Esophagus muscularis mucosa (tissue), 4 donors: ENCODE results near the gene CGB7. TPM values are rescaled to one million over a fixed set of nuclear protein-coding genes. Genes with fewer than 3 reads are reported as not detected.
A peak's percentile ranks its signal among the peaks of the same experiment; 100 is the strongest.
"Not testable (repeated sequence)": the region's sequence is repeated elsewhere in the genome, so short reads cannot be mapped to it uniquely, and the experiment has no call there.

Source experiments
- DNase-seq: peaks from one replicate; pipeline ENCODE4 v3.0.0-alpha.2; 2017; ENCODE audit errors: extremely low spot score
- H3K27ac ChIP-seq, 4 donors: fragments of 200-600 bp; sonication (generic); replicated peaks in 1 of 4; 1 replicate in 3 of 4; 2 replicates in 1 of 4; pipeline ENCODE4 v1.5.1; 2016 to 2019; ENCODE audit warnings: mild to moderate bottlenecking in 1 of 4
- H3K27me3 ChIP-seq, 4 donors: fragments of 200-600 bp; sonication (generic); one replicate each; pipeline versions ENCODE4 v1.5.1 to v1.6.0; 2016 to 2019
- H3K36me3 ChIP-seq, 4 donors: fragments of 200-600 bp; sonication (generic); one replicate each; pipeline ENCODE4 v1.5.1; 2016 to 2019
- H3K4me1 ChIP-seq, 4 donors: fragments of 200-600 bp; sonication (generic); one replicate each; pipeline ENCODE4 v1.5.1; 2016 to 2019
- H3K4me3 ChIP-seq, 4 donors: fragments of 200-600 bp; sonication (generic); 1 replicate in 2 of 4; 2 replicates in 2 of 4; pipeline ENCODE4 v1.5.1; 2016 to 2019; ENCODE audit warnings: mild to moderate bottlenecking in 4 of 4, moderate library complexity in 1 of 4
- H3K9me3 ChIP-seq, 4 donors: fragments of 200-600 bp; sonication (generic); 1 replicate in 3 of 4; 2 replicates in 1 of 4; pipeline ENCODE4 v1.5.1; 2016 to 2019
- EP300 ChIP-seq: sonication (generic); formaldehyde crosslinking; IDR thresholded peaks from one replicate; pipeline ENCODE4 v1.6.1; 2017; ENCODE audit warnings: antibody characterized with exemption
- POLR2A ChIP-seq: fragments of 450-650 bp; IDR thresholded peaks from one replicate; pipeline ENCODE4 v1.6.1; 2017; ENCODE audit warnings: antibody characterized with exemption, moderate library complexity, mild to moderate bottlenecking, low read depth
- POLR2AphosphoS5 ChIP-seq, 2 donors: sonication (generic); formaldehyde crosslinking; IDR thresholded peaks; one replicate each; pipeline ENCODE4 v1.6.1; 2017; ENCODE audit warnings: antibody characterized with exemption in 2 of 2
- WGBS: methylation state at CpG from one replicate; pipeline ENCODE4 v1.1.5; 2018; 5-methylcytosine and 5-hydroxymethylcytosine counted together
- intact Hi-C: fragments of 100-400 bp; cut with DNase I; formaldehyde crosslinking; loops from one replicate; pipeline ENCODE4 v1.15.1; 2023
- total RNA-seq, 4 donors: library from RNA; depleted of rRNA; stranded (reverse); fragments of >200 nt; gene quantifications; one replicate each; pipeline versions ENCODE4 v1.1.0 to v1.2.1, GENCODE V29; 2016
- TF ChIP-seq, protein P1 (sequence below), 3 experiments: fragments of 200-600 bp in 2 of 3; fragments of 450-650 bp in 1 of 3; sonication (generic) in 2 of 3; IDR thresholded peaks; one replicate each; pipeline ENCODE4 v1.5.1; 2017 to 2019; ENCODE audit warnings: antibody characterized with exemption in 3 of 3, mild to moderate bottlenecking in 2 of 3, moderate library complexity in 1 of 3

The CGB7 gene
- total RNA-seq, 4 donors from 2014 or later = not detected

DNA sequence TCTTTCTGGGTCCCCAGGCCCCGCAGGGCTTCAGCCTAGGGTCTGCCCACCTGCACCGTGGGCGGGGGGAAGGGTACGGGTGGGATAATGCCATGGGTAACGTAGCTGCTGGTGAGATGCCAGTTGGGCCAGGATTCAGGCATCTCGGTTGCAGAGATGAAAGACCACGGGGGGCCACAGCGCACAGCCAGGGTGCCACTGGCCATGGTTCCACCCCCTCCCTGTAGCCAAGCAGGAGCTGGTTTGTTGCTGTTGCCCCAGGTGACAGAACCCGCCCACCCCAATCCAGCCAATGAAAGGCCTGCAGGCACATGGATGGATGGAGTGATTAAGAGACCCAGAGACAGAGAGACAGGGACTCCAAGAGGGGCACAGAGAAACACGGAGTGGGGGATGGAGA is 1.0 kb upstream of the CGB7 start:
- Histone ChIP-seq H3K27ac (no peak overlapping the region), H3K9me3 (no peaks in the 10 kb centered on the region), H3K4me3 (no peak overlapping the region), H3K27me3 (peaks cover 0 to 59% (median 9%) of the 10 kb centered on the region in 4 donors), H3K36me3 (no peaks in the 10 kb centered on the region), H3K4me1 (peaks cover 16 to 27% (median 25%) of the 10 kb centered on the region in 4 donors)
- DNase-seq = no peak
- TF ChIP-seq POLR2AphosphoS5 (IDR thresholded peaks at IDR 0.05) (no peak), POLR2A (no peak), EP300 (no peak)
- TF ChIP-seq, protein P1, sequence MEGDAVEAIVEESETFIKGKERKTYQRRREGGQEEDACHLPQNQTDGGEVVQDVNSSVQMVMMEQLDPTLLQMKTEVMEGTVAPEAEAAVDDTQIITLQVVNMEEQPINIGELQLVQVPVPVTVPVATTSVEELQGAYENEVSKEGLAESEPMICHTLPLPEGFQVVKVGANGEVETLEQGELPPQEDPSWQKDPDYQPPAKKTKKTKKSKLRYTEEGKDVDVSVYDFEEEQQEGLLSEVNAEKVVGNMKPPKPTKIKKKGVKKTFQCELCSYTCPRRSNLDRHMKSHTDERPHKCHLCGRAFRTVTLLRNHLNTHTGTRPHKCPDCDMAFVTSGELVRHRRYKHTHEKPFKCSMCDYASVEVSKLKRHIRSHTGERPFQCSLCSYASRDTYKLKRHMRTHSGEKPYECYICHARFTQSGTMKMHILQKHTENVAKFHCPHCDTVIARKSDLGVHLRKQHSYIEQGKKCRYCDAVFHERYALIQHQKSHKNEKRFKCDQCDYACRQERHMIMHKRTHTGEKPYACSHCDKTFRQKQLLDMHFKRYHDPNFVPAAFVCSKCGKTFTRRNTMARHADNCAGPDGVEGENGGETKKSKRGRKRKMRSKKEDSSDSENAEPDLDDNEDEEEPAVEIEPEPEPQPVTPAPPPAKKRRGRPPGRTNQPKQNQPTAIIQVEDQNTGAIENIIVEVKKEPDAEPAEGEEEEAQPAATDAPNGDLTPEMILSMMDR (IDR thresholded peaks at IDR 0.05) = no peak
- 58% methylated on average over 7 of the region's 10 CpGs for WGBS
- intact Hi-C loops = no loop called here

DNA sequence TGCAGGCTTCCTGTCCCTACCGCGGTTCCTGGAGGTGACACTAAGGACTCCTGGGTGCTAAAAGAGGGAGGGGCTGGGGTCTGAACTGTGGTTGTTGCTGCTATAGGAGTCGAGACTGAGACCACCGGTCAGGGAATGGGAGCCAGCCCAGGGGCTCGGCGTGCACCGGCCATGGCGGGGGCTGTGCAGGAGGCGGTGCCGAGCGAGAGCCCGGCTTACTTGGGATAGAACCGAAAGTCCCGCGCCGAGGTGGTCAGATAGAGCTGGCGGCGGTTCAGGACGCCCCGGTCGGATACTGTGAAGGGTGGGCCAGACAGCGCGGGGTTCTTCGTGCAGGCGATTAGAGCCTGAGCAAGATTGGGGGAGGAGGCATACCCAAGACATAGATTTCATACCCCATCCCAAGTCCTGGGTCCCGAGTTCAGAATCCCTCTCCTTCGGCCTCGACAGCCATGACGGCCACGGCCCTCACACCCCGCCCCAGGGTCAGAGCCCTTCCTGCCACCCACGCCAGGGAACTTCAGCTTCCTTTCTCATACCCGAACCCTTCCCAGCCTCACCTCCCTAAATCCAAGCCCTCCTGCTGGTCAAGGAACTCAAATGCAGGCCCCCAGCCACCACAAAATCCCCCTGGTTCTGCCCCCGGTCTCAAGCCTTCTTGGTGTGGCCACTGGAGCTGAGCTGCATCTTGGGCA is 500 bp downstream of the CGB7 start:
- Histone ChIP-seq H3K4me3 (peak overlapping the region; percentile 53 to 63 (median 60)), H3K27me3 (peaks cover 0 to 44% (median 9%) of the 10 kb centered on the region in 4 donors), H3K4me1 (peaks cover 16 to 27% (median 25%) of the 10 kb centered on the region in 4 donors)
- H3K27ac ChIP-seq, intact Hi-C loops, DNase-seq, H3K9me3 ChIP-seq, H3K36me3 ChIP-seq: not testable (repeated sequence)
- WGBS = 7% methylated on average over 19 of the region's 34 CpGs

DNA sequence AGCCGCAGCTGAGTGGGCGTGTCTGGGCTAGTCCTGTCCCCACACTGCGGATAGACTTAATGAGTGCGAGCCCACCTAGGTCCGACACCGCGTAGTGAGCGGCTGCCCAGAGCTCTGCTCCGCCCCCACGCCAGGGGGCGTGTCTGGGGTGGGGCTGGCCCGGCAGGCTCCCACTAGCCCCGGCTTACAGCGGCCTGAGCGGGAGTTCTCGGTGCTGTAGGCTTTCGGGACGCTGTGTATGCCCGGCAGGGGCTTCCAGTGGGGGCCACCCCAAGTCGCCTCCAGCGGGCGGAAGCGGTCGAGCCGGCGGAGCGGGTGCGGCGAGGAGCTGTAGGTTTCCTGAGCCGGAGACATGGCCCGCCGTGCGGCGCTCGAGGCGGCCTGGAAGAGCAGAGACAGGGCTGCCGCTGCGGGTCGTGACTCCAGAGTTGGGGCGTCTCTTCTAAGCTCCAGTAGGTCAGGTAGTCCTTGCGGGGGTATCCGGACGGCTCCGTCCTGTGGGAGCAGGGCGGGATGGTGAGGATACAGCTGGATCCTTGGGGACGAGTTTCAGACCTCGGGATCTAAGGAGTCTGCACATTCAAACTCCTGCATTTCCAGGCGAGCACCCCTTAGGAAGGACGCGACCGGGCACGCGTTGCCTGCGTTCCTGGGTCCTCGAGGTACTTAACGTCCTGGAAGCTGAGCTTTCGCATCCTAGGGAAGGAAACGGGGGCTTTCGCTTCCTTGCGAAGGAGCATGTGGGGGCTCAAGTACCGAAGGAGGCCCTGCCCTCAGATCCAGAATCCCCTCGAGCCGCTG is 1.2 kb downstream of the CGB7 start:
- H3K27ac ChIP-seq = no peak overlapping the region
- peaks cover 16 to 27% (median 25%) of the 10 kb centered on the region in 4 donors for H3K4me1 ChIP-seq
- H3K27me3 ChIP-seq = peaks cover 0 to 36% (median 9%) of the 10 kb centered on the region in 4 donors
- 3% methylated on average over 5 of the region's 63 CpGs for WGBS
- DNase-seq = no peak
- H3K4me3 ChIP-seq = peak overlapping the region; percentile 53 to 63 (median 60)
- H3K9me3 ChIP-seq = no peaks in the 10 kb centered on the region
- TF ChIP-seq POLR2AphosphoS5 (IDR thresholded peaks at IDR 0.05) = peak in 1 of 2 donors; percentile 27
- TF ChIP-seq, protein P1 (IDR thresholded peaks at IDR 0.05) = peak; percentile 36 to 41 (median 39)
- TF ChIP-seq POLR2A = no peak
- no peak for TF ChIP-seq EP300
- no peaks in the 10 kb centered on the region for H3K36me3 ChIP-seq
- intact Hi-C loops = no loop called here

DNA sequence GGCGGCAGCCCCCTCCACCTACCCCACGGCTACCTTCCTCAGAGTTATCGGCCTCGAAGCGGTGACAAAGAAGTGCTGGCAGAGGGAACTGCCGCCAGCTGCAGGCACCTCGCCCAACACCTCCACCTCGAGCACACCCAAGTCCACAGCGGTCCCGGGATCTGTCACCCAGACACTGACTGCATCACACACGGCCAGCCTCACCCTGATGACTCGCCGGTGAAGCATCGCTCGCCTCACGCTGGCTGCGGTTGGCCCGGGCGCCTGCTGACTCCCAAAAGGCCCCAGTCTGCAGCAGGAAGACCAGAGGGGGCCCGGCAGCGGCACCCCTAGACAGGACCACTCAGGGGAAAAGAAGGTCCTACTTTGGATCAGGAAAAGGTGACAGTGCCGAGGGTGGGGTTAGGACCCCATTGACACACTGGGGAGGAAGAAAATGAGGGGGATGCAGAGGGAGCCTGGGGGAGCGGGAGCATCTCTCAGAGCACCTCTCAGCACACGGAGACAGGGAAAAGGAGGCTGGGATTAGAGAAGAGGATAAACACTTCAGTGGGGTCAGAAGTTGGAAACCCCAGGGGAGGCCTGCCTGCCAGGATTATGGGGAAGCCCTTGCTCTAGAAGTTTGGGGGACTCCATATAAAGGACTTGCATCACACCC is 7.0 kb downstream of the CGB7 start:
- H3K36me3 ChIP-seq, DNase-seq, H3K27me3 ChIP-seq, intact Hi-C loops, H3K27ac ChIP-seq, H3K4me1 ChIP-seq, H3K4me3 ChIP-seq, H3K9me3 ChIP-seq: not testable (repeated sequence)
- 85% methylated on average over 7 of the region's 24 CpGs for WGBS

DNA sequence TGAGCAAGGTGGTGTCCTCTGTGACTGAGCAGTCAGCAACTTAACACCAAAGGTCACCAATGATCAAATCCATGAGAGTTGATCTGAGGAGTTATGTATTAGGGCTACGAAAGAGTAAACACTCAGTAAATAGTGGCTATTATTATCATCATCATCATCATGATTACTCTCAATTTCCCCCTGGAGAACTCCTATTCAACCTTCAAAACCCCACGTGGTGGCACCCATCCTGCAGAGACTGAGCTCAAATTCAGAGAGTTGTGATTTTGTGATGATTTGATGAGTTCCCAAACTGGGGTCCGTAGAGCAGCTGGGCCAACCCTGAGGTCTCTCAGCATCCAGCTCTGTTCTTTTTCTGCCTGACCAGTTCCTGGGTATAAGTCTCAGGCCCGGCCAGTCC is 7.7 kb downstream of the CGB7 start:
- H3K27me3 ChIP-seq, H3K27ac ChIP-seq, DNase-seq, H3K4me1 ChIP-seq, H3K36me3 ChIP-seq, H3K4me3 ChIP-seq, H3K9me3 ChIP-seq, intact Hi-C loops: not testable (repeated sequence)
- 62% methylated on average over 3 of the region's 4 CpGs for WGBS

DNA sequence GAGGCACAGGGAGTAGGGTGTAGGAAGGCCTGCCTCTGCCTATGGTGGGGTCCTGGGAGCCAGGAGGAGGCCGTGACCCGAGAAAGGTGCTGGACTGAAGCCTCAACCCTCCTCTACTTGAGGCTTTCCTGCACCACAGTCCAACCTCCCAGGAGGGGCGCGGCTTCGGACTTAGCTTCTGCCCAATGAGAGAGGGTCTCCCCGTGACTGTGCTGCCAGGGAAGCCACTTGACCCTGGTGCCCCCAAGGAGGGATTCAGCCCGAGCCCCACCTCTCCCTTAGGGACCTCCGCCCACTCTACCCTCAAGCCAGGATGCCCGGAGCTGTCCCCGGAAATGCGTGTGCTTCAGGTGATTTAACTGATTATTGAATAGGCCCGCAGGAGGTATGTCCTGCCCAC is 8.5 kb downstream of the CGB7 start, which contains the start of gene CGB8:
CGB8 (minus strand) TSS at position 101 of the 400 bp plus-strand sequence. CDS start 372 bp downstream, outside the sequence.
- intact Hi-C loops, H3K4me1 ChIP-seq, H3K36me3 ChIP-seq, H3K9me3 ChIP-seq, H3K27ac ChIP-seq, H3K4me3 ChIP-seq, H3K27me3 ChIP-seq, DNase-seq: not testable (repeated sequence)
- WGBS = 70% methylated on average over 4 of the region's 12 CpGs

DNA sequence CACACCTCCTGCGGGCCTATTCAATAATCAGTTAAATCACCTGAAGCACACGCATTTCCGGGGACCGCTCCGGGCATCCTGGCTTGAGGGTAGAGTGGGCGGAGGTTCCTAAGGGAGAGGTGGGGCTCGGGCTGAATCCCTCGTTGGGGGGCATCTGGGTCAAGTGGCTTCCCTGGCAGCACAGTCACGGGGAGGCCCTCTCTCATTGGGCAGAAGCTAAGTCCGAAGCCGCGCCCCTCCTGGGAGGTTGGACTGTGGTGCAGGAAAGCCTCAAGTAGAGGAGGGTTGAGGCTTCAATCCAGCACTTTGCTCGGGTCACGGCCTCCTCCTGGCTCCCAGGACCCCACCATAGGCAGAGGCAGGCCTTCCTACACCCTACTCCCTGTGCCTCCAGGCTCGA is 14.0 kb downstream of the CGB7 start, which contains the start of gene CGB5:
CGB5 (plus strand) TSS at position 301 of the 400 bp plus-strand sequence. CDS start 362 bp downstream, outside the sequence.
- intact Hi-C loops, H3K4me3 ChIP-seq: not testable (repeated sequence)

DNA sequence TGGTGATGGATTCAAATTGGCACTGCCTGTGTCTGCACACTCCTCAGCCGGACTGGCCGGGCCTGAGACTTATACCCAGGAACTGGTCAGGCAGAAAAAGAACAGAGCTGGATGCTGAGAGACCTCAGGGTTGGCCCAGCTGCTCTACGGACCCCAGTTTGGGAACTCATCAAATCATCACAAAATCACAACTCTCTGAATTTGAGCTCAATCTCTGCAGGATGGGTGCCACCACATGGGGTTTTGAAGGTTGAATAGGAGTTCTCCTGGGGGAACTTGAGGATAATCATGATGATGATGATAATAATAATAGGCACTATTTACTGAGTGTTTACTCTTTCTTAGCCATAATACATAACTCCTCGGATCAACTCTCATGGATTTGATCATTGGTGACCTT is 14.9 kb downstream of the CGB7 start:
- H3K9me3 ChIP-seq, H3K27ac ChIP-seq, DNase-seq, H3K27me3 ChIP-seq, H3K4me1 ChIP-seq, H3K36me3 ChIP-seq, intact Hi-C loops, H3K4me3 ChIP-seq: not testable (repeated sequence)
- WGBS = 67% methylated on average over 1 of the region's 4 CpGs

More for the DNA sequence above, 14.0 kb downstream of the CGB7 start, which contains the start of gene CGB5:
- H3K36me3 ChIP-seq, H3K4me1 ChIP-seq, H3K9me3 ChIP-seq, DNase-seq, H3K27ac ChIP-seq, H3K27me3 ChIP-seq: not testable (repeated sequence)
- WGBS = 79% methylated on average over 12 of the region's 15 CpGs
